B cell (primary cell): Measurements from ENCODE around the gene ATP4B. TPM values are rescaled to one million over a fixed set of nuclear protein-coding genes. Genes with fewer than 3 reads are reported as not detected.

Experiments
- ATAC-seq: fragments of 200-7000 bp; cut with Tn5 transposase; one replicate; pipeline ENCODE4 v1.10.0; 2021; ENCODE audit warnings: low read depth, mild to moderate bottlenecking, moderate number of reproducible peaks, moderate library complexity
- CTCF ChIA-PET: fragments of 350-600 bp; sonication (Branson Sonifier 250); formaldehyde crosslinking; loops from one replicate; lab custom pipeline; 2021; ENCODE audit warnings: antibody characterized with exemption, inconsistent platforms; lab: Charles Lee
- POLR2A ChIA-PET: fragments of 350-600 bp; sonication (Branson Sonifier 250); formaldehyde crosslinking; loops from one replicate; lab custom pipeline; 2021; ENCODE audit warnings: antibody characterized with exemption; lab: Charles Lee
- DNase-seq: peaks from one replicate; pipeline ENCODE4 v3.0.0; 2013
- H2AFZ ChIP-seq: 2 replicates; pipeline ENCODE4 v1.6.1; 2012; ENCODE audit warnings: mild to moderate bottlenecking, low read depth, low read length; ENCODE audit not compliant: insufficient read depth, poor library complexity, severe bottlenecking
- H3K27ac ChIP-seq, 2 donors: 1 replicate in 1 of 2; 2 replicates in 1 of 2; pipeline ENCODE4 v1.5.1; 2012 to 2013; ENCODE audit warnings: low read length in 2 of 2, mild to moderate bottlenecking in 2 of 2, moderate library complexity in 1 of 2
- H3K27me3 ChIP-seq, 4 experiments: fragments of 200-600 bp in 1 of 4; sonication (generic) in 1 of 4; replicated peaks in 1 of 4; 1 replicate in 2 of 4; 2 replicates in 2 of 4; pipeline versions ENCODE4 v1.6.1 to v1.7.0; 2013 to 2016; ENCODE audit warnings: low read length in 3 of 4, mild to moderate bottlenecking in 2 of 4, mixed read lengths in 1 of 4, moderate library complexity in 1 of 4; ENCODE audit not compliant: insufficient read depth in 4 of 4, control insufficient read depth in 3 of 4; ENCODE audit errors: control extremely low read depth in 1 of 4
- H3K36me3 ChIP-seq, 2 experiments: replicated peaks in 1 of 2; 1 replicate in 1 of 2; 2 replicates in 1 of 2; pipeline versions ENCODE4 v1.6.1 to v1.7.1; 2013; ENCODE audit warnings: low read length in 1 of 2; ENCODE audit not compliant: insufficient read depth in 2 of 2, control insufficient read depth in 1 of 2; ENCODE audit errors: control extremely low read depth in 1 of 2, extremely low read depth in 1 of 2
- H3K4me1 ChIP-seq, 2 donors: fragments of 200-600 bp in 1 of 2; sonication (generic) in 1 of 2; 1 replicate in 1 of 2; 2 replicates in 1 of 2; pipeline versions ENCODE4 v1.5.1 to v1.6.1; 2013 to 2017; ENCODE audit warnings: low read length in 2 of 2; ENCODE audit not compliant: control insufficient read depth in 2 of 2, insufficient read depth in 2 of 2
- H3K4me2 ChIP-seq: replicated peaks from 2 replicates; pipeline ENCODE3; 2012; ENCODE audit warnings: mild to moderate bottlenecking, low read depth, low read length; ENCODE audit not compliant: poor library complexity, severe bottlenecking
- H3K4me3 ChIP-seq, 5 experiments: fragments of 200-600 bp in 1 of 5; sonication (generic) in 1 of 5; 1 replicate in 3 of 5; 2 replicates in 2 of 5; pipeline versions ENCODE4 v1.5.1 to v1.7.0; 2011 to 2016; ENCODE audit warnings: low read length in 4 of 5, mild to moderate bottlenecking in 4 of 5, low read depth in 2 of 5, control low read depth in 1 of 5, moderate library complexity in 1 of 5; ENCODE audit not compliant: insufficient read depth in 1 of 5; ENCODE audit errors: control extremely low read depth in 1 of 5, extremely low read depth in 1 of 5
- H3K79me2 ChIP-seq: fragments of 200-600 bp; sonication (generic); one replicate; pipeline ENCODE4 v1.6.0; 2016; ENCODE audit warnings: low read length; ENCODE audit not compliant: control insufficient read depth, insufficient read depth
- H3K9ac ChIP-seq: fragments of 200-600 bp; sonication (generic); 2 replicates; pipeline ENCODE4 v1.6.1; 2017; ENCODE audit warnings: mild to moderate bottlenecking, low read length, moderate library complexity
- H3K9me3 ChIP-seq, 3 donors: one replicate each; pipeline versions ENCODE4 v1.6.1 to v1.7.1; 2013; ENCODE audit warnings: low read length in 2 of 3; ENCODE audit not compliant: control insufficient read depth in 2 of 3, insufficient read depth in 1 of 3; ENCODE audit errors: control extremely low read depth in 1 of 3
- H4K20me1 ChIP-seq: 2 replicates; pipeline ENCODE4 v1.6.0; 2012; ENCODE audit warnings: mild to moderate bottlenecking, low read length; ENCODE audit not compliant: insufficient read depth, control insufficient read depth, poor library complexity, severe bottlenecking
- H3K27ac Mint-ChIP-seq: one replicate; pipeline ENCODE4 v1.8.0; 2021; ENCODE audit warnings: mixed read lengths
- H3K27me3 Mint-ChIP-seq: one replicate; pipeline ENCODE4 v1.8.0; 2021; ENCODE audit warnings: mixed read lengths
- H3K4me1 Mint-ChIP-seq: one replicate; pipeline ENCODE4 v1.8.0; 2021; ENCODE audit warnings: mixed read lengths
- H3K4me3 Mint-ChIP-seq: one replicate; pipeline ENCODE4 v1.8.0; 2021; ENCODE audit warnings: mixed read lengths
- H3K9me3 Mint-ChIP-seq: one replicate; pipeline ENCODE4 v1.8.0; 2022; ENCODE audit warnings: mixed read lengths; ENCODE audit not compliant: insufficient read depth
- CTCF ChIP-seq: fragments of 200-600 bp; IDR thresholded peaks from one replicate; pipeline ENCODE4 v1.8.0; 2022; ENCODE audit warnings: antibody characterized with exemption, mild to moderate bottlenecking
- EZH2 ChIP-seq: IDR thresholded peaks from 2 replicates; pipeline ENCODE4 v1.6.1; 2012; ENCODE audit warnings: borderline replicate concordance, low read depth, mild to moderate bottlenecking, moderate library complexity, low read length; ENCODE audit not compliant: insufficient read depth, poor library complexity, severe bottlenecking
- WGBS: methylation state at CpG from one replicate; pipeline ENCODE4 v1.1.5; 2013; ENCODE audit warnings: missing lambda C conversion rate; ENCODE audit not compliant: insufficient coverage; 5-methylcytosine and 5-hydroxymethylcytosine counted together
- intact Hi-C: fragments of 100-400 bp; cut with micrococcal nuclease; formaldehyde crosslinking; loops from one replicate; pipeline ENCODE4 v1.10.0; 2022
- polyA plus RNA-seq: library from polyadenylated mRNA; depleted of rRNA; stranded (reverse); fragments of >200 nt; gene quantifications from 2 replicates; pipeline ENCODE4 v1.2.3, GENCODE V29; 2012
- total RNA-seq, 2 donors: library from RNA; stranded (reverse); fragments of 120-200 nt in 1 of 2; gene quantifications; 1 replicate in 1 of 2; 2 replicates in 1 of 2; pipeline versions ENCODE4 v1.2.3 to v1.2.4, GENCODE V29; 2013 to 2022

Gene ATP4B
- total and polyA plus RNA-seq, 2 donors (not counting 1 experiment from before 2014, with no cell fraction given) = not detected

- Histone ChIP-seq H3K27ac (no peak overlapping the region), H3K79me2 (peaks cover 90% of the 10 kb centered on the region), H3K9ac (no peak overlapping the region), H3K36me3 (peaks cover 0 to 17% of the 10 kb centered on the region in 2 experiments), H2AFZ (no peak overlapping the region), H4K20me1 (peaks cover 19% of the 10 kb centered on the region), H3K27me3 (no peaks in the 10 kb centered on the region), H3K4me3 (no peak overlapping the region), H3K4me1 (peaks cover 0 to 4% of the 10 kb centered on the region in 2 donors), H3K4me2 (no peak overlapping the region), H3K9me3 (no peaks in the 10 kb centered on the region)
- ChIA-PET POLR2A (no interaction called here), CTCF (no interaction called here)
- Mint-ChIP-seq H3K27me3 (no peaks in the 10 kb centered on the region), H3K9me3 (no peaks in the 10 kb centered on the region), H3K27ac (no peak overlapping the region), H3K4me1 (peaks cover 10% of the 10 kb centered on the region), H3K4me3 (no peak overlapping the region)
- 96% methylated on average over 17 of the region's 19 CpGs for WGBS
- ATAC-seq (no peak), DNase-seq (no peak)
- intact Hi-C loops = no loop called here
- TF ChIP-seq EZH2 = no peak
- no peak for TF ChIP-seq CTCF
These were observed 47.7 kb downstream of the ATP4B start for GRCh38 chr13:113610266-113610665.

GRCh38 chr13:113609616-113610015 is 48.4 kb downstream of the ATP4B start:
- POLR2A ChIA-PET = no interaction called here
- H3K27ac Mint-ChIP-seq = no peak overlapping the region
- H3K27ac ChIP-seq = no peak overlapping the region
- H3K9me3 ChIP-seq = no peaks in the 10 kb centered on the region
- H3K4me3 ChIP-seq = no peak overlapping the region
- no peaks in the 10 kb centered on the region for H3K9me3 Mint-ChIP-seq
- ATAC-seq (no peak), DNase-seq (no peak)
- H3K4me2 ChIP-seq = no peak overlapping the region
- intact Hi-C loops = no loop called here
- peaks cover 0 to 4% of the 10 kb centered on the region in 2 donors for H3K4me1 ChIP-seq
- no peak overlapping the region for H2AFZ ChIP-seq
- TF ChIP-seq CTCF (no peak), EZH2 (no peak)
- no peak overlapping the region for H3K4me3 Mint-ChIP-seq
- peaks cover 12% of the 10 kb centered on the region for H3K4me1 Mint-ChIP-seq
- peaks cover 19% of the 10 kb centered on the region for H4K20me1 ChIP-seq
- H3K79me2 ChIP-seq = peaks cover 85% of the 10 kb centered on the region
- 96% methylated on average over 13 of the region's 13 CpGs for WGBS
- CTCF ChIA-PET = no interaction called here
- no peaks in the 10 kb centered on the region for H3K27me3 ChIP-seq
- H3K9ac ChIP-seq = no peak overlapping the region
- H3K27me3 Mint-ChIP-seq = no peaks in the 10 kb centered on the region
- peaks cover 0 to 13% of the 10 kb centered on the region in 2 experiments for H3K36me3 ChIP-seq
